HG02610 (cell line): ENCODE measurements around the gene DBP.

ENCODE experiments used
- ATAC-seq: cut with Tn5 transposase; IDR thresholded peaks from one replicate; pipeline ENCODE4 v1.9.1; 2021; ENCODE audit warnings: mild to moderate bottlenecking, moderate library complexity; ENCODE audit not compliant: unreplicated experiment

The DBP gene

DNA sequence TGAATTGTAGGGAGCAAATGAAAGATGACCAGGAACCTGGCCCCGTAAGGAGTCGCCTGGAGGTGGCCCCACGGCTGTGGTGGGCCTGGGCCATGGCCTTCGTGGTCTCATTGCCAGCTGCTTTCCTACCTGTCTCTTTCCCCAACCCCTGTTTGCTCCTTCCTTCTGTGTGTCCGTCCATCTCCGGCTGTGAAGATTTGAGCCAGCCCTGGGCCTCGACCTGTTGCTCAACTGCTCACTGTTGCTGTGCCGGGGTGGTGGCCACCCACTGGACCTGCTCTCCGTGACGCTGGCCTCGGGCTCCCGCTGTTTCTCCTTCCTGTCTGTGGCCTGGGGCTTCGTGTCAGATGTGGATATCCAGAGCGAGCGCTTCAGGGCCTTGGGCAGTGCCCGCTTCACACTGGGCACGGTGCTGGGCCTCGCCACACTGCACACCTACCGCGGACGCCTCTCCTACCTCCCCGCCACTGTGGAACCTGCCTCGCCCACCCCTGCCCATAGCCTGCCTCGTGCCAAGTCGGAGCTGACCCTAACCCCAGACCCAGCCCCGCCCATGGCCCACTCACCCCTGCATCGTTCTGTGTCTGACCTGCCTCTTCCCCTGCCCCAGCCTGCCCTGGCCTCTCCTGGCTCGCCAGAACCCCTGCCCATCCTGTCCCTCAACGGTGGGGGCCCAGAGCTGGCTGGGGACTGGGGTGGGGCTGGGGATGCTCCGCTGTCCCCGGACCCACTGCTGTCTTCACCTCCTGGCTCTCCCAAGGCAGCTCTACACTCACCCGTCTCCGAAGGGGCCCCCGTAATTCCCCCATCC, 8.5 kb downstream of the DBP start:
- ATAC-seq, result no peak

DNA sequence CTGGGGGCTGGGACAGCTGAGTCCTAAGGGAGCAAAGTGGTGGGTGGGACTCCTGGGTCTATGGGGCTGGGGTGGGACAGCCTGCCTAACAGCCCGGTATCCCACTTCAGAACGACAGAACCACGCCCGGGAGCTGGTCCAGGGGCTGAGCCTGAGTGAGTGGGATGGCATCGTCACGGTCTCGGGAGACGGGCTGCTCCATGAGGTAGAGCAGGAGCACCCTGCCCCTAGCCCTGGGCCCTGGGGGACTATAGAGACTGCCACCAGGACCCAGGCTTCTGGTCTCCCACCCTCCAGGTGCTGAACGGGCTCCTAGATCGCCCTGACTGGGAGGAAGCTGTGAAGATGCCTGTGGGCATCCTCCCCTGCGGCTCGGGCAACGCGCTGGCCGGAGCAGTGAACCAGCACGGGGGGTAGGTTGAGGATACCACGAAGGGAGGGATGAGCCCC, 9.3 kb downstream of the DBP start:
- no peak for ATAC-seq

DNA sequence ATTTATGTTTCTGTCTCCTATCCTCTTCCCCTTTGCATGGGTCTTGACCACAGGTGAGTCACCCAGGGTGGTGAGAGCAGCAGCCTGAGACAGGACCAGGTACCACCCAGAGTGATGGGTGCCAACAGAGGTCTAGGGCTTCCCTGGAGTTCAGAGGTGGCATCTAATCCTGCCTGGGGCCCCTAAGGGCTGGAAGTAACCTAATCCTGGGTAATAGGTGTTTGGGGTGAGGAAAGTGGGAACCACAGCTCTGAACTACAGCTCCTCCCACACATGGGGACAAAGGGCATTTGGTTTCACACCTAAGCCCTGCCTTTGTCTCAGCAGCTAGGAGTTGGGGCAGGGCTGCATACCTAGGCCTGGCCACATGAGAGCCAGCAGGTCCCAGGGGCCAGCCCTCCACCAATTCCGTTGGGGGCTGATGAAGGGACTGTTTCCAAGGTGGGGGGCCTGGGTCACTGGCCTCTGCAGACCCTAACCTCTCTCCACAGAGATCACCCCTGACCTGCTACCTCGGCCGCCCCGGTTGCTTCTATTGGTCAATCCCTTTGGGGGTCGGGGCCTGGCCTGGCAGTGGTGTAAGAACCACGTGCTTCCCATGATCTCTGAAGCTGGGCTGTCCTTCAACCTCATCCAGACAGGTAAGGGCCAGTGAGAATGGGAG, 9.8 kb downstream of the DBP start:
- no peak for ATAC-seq

DNA sequence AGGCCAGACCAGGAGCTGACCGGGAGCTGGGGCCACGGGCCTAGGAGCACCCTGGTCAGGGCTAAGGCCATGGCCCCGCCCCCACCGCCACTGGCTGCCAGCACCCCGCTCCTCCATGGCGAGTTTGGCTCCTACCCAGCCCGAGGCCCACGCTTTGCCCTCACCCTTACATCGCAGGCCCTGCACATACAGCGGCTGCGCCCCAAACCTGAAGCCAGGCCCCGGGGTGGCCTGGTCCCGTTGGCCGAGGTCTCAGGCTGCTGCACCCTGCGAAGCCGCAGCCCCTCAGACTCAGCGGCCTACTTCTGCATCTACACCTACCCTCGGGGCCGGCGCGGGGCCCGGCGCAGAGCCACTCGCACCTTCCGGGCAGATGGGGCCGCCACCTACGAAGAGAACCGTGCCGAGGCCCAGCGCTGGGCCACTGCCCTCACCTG, 11.3 kb downstream of the DBP start:
- no peak for ATAC-seq

DNA sequence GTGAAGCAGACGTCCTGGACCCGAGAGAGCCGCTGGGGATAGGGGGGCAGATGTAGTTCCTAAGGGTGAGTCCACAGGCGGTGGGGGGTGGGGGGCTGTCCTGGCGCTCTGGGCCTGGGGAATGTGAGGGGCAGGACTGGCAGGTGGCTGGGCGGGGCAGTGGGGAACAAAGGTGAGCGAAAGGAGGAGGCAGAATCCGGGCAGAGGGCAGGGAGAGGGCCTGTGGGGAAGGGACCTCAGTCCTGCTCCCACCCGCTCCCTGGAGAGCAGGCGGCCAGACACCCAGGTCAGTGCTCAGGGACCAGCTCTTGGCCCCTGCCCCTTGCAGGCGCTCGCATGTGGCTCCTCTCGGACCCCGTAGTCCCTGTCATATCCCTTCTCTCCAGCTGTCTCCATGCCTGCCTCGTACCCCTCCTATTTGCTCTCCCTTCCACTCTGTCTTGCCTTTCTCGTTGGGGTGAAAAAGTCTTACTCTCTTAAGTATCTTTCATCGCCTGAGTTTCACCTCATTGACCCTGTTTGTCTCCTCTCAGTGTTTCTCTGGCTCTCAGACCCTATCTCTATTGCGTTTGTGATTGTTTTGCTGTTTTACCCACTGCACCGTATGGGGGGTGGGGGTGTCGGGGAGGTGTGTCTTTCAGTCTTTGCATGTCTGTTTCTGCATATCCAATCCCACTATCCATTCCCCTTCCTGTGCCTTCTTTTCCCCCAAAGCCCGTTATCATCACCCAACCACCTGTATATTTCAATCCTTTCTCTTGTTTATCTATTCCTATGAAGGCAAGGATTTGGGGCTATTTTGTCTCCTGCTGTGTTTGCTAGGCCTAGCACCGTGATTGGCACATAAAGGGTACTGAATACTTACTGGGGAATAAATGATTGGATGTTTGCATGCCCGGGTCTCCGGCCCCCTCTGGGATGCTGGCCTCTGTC, 12.1 kb downstream of the DBP start:
- no peak for ATAC-seq

DNA sequence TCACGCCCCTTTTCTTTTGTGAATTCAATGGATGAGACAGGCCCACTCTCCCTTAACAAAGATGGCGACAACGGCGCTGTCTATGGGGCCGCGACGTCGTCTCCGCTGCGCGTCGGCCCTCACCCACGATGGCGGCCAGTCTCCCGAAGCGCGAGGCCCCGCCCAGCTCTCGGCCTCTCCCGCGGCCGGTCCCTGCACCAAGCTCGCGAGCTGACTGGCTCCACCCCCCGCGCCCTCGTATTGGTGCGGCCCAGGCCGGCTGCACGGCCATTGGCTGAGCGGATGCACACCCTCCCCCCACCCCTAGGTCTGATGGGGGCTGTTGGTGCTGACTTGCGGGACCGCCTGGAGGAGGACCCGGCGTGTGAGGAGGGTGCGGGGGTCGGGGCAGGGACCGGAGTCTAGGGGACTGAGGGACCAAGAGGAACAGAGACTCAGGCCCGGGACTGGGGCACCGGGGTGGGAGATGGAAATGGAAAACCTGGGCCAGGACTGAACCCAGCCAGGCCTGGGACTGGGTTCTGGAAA, 13.0 kb downstream of the DBP start:
- peak; percentile 69 for ATAC-seq

DNA sequence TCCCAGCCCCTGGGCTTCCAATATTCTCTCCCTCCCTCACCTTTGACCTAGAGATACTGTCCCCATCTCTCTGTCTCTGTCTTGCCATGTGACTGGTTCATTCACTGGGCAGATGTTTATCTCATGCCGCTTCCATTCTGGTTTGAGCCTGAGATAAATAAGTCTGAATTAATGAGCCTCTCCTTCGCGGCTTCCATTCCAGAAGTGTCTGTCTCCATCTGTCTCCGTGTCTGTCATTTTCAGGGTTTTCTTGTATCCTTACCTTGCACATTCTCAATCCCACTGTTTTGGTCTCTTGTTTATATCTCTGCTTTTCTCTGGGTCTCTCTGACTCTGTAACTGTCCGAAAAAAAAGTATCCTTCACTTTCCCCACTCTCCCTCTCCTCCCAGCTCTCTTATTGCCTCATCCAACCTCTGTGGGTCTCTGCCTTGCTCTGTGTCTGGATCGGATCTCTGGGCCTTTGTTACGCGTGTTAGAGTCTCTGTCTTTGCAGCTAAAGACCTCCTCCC, 13.6 kb downstream of the DBP start:
- ATAC-seq, result no peak

DNA sequence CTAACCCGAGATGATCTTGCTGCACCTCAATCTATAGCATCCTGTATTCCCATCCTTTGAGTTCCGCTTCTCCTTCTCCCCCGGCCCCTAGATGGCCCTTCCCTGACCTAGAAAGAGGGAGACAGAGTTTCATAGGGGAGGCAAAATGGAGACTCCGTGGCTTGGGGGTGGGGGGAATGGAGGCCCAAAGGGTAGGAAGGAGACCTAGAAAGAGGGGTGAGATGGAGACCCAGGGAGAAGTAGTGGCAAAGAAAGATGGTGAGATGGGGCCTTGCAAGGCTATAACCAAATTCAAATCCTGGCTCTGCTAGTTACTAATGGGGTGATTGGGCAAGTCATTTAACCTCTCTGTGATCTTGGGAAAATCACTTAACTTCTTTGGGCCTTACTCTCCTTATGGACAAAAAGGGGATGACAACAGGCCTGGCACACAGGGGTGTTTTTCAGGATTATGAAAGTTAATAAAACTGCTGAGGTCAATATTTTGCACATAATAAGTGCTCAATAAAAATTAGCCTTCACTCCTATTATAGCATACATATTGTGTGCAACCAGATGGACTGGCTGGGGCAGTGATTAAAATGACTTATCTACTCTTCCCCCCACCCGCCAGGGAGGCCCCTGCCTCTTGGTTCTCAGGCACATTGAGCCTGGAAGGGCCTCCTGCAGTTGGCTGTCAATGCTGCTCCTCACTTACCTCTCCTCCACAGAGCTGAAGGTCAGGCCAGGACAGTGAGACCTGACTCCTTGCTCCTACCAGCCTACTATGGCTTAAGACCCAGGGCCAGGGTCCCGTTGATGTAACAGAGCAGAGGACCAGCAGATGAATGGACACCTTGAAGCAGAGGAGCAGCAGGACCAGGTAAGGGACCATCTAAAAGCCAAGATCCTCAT, 17.2 kb downstream of the DBP start:
- no peak for ATAC-seq

DNA sequence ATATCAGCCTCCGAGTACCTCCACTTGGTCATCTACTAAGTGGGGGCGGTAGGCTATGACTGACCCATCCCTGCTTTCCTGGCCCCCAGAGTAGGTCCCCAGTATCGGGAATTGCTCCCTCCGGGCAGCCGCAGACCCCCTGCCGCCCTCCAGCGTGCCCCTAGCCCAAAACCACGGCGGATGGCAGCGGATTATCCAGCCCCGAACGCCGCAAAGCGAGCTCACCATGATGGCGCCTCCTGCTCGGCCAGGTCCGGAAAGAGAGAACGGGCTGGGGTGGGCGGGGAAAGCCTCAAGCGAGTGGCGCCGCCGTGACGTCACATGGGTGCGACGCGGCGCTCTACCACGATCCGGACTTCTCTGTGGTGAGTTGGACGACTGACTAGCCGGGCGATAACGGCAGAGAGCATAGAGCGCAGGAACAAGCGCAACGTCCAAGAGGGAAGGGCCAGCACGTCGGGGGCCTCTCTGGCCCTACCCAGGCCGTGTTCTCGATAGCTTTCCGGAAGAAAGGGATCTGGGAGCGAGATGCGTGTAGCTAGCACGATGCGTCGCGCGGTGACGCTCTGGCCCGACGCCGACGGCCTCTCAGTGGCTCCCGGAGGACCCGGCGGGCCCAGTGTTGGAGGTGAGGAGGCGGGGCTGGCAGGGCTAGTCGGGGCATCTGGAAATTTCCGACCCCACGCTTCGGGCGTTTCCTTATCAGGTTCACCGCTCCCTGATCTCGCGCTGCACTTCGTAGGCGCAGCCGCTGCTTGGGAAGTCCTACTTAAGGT, 18.1 kb downstream of the DBP start, which contains the start of the genes RPL18 and SPHK2:
Gene RPL18, minus strand, starts transcription at position 263 of the 776 bp plus-strand sequence. Its CDS starts 35 bp downstream, at position 228.
Gene SPHK2, plus strand, starts transcription at position 591 of the 776 bp plus-strand sequence. CDS start 1,009 bp downstream, outside the sequence.
- peak; percentile 83 for ATAC-seq

DNA sequence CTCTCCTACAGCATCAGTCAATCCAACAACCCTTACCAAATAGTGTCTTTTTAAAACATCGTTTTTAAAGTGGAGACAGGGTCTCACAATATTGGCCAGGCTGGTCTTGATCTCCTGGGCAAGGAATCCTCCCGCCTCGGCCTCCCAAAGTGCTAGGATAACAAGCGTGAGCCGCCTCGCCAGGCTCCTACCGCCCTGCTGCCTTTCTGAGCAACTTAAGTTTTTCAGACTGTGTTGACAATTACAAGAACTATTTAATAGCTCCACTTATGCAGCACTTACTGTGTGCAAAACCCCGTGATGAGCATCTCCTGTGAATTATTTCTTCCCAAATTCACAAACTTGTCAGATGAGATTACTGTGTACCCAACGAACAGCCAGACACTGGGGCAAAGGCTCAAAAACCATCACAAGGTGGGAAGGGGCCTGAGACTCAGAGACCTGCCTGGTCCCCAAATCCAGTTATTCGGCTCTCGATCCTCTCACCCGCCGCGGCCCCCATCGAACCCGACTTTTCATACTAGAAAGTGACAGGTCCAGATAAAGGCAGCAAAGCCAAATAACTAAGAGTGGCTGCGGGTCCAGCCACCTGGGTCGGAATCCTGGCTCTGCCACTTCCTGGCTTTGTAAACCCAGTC, 18.8 kb downstream of the DBP start:
- no peak for ATAC-seq

DNA sequence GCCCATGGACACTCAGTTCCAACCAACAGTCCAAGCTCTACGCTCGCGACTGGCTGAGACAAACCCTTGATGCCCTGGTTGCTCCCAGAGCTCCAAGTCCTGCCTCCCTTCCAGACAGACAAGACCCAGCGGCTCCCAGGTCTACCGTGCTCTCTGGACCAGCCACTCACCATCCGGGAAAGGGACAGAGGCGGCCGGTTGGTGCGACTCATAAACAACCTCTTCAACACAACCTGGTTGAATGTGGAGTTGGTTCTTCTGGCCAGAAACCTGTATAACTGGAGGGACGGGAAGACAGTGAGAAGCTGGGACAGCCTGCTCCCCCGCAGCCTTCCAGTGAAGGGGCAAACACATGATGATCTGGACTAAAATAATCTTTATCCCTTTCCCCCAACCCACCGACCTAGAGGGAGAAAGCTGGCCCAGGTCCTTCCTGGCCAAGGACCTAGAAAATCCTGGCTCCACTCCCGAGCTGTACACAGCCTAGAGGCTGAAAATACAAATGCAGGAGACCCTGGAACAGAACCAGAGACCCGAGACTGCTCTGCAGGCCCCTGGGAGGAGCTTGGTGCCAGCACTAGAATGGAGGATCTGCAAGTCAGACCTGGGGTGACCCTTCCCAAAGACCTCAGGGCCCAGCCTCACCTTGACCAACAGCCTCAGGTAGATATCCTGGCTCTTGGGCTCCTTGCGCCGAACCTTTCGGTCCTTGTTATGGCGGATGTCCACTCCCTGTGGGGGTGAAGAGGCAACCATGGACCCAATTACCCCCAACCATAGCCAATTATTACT, 19.8 kb downstream of the DBP start:
- ATAC-seq, result no peak

DNA sequence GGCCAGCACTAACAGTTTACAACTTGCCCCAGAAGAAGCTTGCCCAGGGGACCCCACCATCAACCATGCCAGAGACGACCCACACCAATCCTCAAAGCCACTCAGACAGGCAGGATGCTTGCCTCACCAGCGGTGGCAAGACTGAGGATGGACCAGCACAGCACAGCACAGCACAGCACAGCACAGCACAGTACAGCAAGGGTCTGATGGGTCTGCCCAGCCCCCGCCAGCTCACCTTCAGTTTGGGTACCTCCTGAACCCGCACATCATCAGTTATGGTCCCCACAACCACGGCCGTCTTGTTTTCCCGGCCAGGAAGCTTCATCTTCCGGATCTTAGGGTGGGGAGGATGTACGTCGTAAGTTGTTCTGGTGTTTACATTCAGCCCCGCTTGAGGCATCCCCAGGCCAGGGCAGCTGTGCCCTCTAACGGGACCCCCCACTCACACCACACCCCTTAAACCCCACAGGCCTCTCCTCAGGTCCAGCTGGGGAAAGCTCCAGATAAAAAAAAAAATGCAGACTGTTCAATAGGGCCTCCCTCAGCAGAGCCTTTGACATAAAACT, 20.6 kb downstream of the DBP start:
- no peak for ATAC-seq

DNA sequence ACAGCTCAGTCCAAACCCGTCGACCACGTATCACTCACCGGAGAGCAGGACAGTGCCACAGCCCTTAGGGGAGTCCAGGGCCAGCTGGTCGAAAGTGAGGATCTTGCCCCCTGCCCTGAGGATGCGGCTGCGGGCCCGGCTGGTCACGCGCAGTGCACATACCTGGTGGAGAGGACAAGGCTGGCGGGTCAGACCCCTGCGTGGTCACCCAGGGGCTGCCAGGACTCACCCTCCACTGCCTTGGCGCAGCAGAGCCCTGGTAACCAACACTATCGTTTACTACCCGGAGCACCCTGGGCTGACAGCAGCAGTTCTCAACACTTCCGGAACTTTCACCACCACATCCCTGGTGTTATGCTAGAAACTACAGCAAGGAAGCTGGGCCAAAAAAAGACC, 21.1 kb downstream of the DBP start:
- ATAC-seq, result no peak

DNA sequence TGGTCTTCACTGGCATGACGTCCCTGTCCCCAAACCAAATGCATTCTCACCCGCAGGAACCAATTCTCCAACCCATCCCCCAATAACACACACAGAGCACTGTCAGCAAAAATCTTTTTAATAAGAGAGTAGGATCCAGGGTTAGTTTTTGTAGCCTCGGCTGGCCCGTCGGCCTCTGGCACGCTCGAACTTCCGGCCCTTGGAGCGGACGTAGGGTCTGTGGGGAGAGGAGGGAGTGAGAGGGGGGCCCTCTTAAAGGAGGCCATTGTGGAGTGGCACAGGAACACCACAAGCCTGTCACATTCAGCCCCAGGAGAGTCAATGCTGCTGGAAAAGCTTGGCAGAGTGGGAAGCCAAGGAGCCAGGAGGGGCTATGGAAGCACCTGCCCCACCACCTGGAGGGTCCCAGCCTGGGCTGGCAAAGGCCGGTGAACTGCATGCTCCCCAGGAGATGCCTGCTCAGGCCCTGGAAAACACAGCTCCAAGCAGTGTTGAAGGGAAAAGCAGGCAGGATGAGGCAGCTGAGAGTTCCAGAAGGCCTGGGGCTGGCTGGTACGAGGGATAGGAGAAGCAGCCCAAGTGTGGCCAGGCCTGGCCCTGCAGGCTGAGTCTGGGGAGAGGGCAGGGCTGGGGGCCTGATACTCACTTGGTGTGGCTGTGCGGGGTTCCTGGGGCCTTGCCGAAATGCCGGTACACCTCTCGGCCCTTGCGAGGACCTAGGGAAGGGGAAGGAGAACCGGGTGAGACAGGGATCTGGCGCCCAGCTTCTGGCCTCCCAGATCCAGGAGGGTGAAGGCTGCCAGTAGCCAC, 21.7 kb downstream of the DBP start:
- no peak for ATAC-seq

DNA sequence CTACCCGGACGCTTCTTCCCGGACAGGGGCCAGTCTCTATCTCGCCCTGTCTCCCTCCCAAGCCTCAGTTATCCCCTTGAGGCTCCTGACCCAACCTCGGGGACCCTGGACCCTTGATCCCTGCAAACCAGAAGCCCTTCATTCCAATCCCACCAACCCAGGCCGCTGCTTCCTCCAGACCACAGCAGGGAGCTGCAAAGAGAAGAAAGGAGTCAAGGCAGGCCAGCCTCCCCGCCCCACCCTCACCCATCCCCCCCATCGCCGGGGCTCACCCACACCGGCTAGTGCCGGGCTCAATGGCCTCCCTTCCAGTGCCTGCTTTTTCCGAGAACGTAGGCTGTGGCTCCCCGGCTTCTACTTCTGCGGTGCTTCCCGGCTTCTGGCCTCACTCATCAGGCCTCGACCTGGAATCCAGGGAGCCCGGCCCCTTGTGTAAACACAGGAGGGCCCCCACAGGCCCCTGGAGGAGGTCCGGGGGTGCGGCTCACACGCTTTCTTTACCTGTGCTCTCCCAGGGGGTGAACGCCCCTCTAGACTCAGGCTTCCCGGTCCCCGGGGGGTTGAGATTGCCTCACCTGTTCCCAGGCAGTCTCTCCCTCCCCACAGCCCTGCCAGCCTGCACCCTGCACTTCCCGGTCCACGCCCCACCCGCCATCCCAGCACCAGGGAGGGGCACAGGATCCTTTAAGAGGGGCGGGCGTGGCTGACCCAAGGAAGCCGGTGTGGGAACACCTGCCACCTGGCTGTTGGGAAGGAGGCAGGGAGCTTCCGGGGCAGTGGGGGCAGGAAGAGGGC, 22.5 kb downstream of the DBP start, which contains the start of gene FAM83E:
Gene FAM83E, minus strand, starts transcription at position 641 of the 795 bp plus-strand sequence. CDS start 1,704 bp downstream, outside the sequence.
- ATAC-seq, result no peak
